GM21423 (cell line): ENCODE data around the gene CCDC85C.

Experiments
- ATAC-seq: cut with Tn5 transposase; IDR thresholded peaks from one replicate; pipeline ENCODE4 v1.9.1; 2021; ENCODE audit warnings: mild to moderate bottlenecking, moderate library complexity; ENCODE audit not compliant: unreplicated experiment

CCDC85C gene

DNA sequence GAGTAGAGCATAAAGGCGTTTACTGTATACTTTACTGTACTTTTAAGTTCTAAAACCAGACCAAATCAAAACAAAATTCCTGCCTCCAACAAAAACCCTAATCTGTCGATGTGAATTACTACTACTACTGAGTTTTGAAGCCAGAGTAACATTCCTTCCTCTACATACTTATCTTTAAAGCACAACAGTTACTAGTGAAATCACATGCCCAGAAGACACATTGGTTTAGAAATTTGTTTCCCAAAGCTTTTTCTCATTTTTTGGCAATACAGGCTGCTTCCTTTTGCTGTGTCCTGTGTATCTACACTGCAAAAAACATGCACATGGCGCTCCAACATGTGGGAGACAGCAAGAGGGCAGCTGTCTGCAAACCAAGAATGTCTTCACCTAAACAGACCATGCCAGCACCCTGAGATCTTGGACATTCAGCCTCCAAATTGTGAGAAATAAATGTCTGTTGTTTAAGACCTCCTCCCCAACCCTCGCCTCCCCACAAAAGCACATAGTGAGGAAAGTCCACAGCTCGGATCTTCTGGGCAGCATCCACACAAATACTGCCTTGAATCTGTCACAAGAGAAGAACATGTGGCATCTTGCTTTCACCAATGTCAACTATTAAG, 144.4 kb downstream of the CCDC85C start:
- ATAC-seq = no peak

DNA sequence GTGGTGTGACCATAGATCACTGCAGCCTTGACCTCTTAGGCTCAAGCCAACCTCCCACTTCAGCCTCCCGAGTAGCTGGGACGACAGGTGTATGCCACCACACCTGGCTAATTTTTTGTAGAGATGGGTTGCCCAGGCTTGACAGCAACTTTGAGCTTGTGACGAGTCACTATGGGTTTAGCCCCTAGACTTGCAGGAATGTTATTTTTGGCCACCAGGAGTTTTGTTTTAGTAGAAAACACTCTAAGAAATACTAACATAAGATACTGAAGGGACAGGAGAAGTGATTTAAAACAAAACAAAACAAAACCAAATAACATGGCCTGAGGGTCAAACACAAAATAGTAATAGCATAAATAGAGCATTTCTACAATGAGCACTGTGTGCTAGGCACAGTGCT, 149.8 kb downstream of the CCDC85C start:
- ATAC-seq = no peak

DNA sequence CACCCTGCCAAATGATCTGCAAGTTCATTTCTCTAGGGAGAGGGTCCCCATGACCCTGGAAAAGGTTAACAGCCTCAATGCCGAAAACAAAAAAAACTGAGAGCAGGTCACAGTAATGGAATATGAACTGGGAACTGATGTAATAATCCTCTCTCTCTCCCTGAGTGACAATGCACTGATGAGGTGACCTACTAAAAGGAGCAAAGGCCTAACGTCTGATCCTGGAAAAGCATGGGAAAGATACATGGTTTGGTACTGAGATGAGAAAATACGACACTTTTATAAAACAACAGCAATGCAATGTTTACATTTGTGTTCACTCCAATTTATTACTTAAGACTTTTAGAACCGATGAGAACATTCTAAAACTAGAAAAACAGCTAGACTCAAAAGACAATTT, 151.0 kb downstream of the CCDC85C start:
- ATAC-seq = no peak

GRCh38 chr14:99451234-99451633, 152.8 kb downstream of the CCDC85C start:
- ATAC-seq = no peak

DNA sequence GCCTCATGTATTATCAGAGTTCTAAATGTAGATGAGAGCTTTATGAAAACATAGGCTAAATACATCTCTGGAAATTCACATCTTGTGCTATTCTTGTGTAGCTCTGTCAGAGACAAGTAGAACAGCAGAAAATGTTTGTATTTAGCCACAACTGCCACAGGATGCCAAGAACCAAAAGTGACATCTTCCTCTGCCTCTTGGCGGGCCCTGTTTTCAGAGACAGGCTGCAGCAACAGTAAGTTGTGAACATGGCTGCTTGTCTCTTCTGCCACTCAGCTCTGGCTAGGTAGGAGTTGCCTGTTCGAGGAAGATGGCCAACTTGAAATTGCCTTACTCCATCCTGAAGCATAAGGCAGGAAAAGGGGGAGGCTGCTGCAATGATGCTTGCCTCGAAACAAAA, 153.7 kb downstream of the CCDC85C start:
- ATAC-seq = no peak
